ENCODE results near the gene SYNE1. TPM values are rescaled to one million over a fixed set of nuclear protein-coding genes. Genes with fewer than 3 reads are reported as not detected.

The SYNE1 gene
- polyA plus RNA-seq, 2 of the 4 experiments (the other 2 are of a cell fraction) = 10.5 to 28.5 TPM

DNA sequence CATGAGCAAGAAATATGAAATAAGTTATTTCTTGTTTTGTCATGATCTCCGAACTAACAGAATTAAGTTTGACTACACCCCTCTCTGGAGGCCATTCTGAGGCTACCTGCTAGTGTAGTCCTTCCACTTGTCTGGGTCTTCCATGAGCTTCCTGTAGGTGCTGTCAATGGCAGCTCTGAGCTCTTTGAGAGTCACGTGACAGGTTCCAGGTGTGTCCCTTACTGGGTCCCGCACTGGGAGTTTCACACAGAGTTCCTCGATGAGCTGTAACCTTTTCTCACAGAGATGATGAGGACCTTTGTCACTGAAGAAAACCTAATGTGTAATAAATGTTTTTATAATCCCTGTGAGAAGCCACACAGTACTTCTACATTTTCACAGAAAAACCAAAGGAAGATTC is 186.6 kb downstream of the SYNE1 start:
- no peak overlapping the region for H3K4me3 ChIP-seq
- H3K4me2 ChIP-seq = no peak overlapping the region
- no peaks in the 10 kb centered on the region for H3K9me3 ChIP-seq
- no peak for TF ChIP-seq CBX8 (IDR thresholded peaks at IDR 0.05)
- no peak for TF ChIP-seq HOXB5 (CRISPR knock-in tag; IDR thresholded peaks at IDR 0.05)
- no peak for TF ChIP-seq FOSL2 (IDR thresholded peaks at IDR 0.05)
- TF ChIP-seq FOSL2 (CRISPR knock-in tag; IDR thresholded peaks at IDR 0.05) = no peak
- TF ChIP-seq, protein P1, sequence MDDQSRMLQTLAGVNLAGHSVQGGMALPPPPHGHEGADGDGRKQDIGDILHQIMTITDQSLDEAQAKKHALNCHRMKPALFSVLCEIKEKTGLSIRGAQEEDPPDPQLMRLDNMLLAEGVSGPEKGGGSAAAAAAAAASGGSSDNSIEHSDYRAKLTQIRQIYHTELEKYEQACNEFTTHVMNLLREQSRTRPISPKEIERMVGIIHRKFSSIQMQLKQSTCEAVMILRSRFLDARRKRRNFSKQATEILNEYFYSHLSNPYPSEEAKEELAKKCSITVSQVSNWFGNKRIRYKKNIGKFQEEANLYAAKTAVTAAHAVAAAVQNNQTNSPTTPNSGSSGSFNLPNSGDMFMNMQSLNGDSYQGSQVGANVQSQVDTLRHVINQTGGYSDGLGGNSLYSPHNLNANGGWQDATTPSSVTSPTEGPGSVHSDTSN (IDR thresholded peaks at IDR 0.05) = no peak
- no peak for TF ChIP-seq ESRRA (IDR thresholded peaks at IDR 0.05; ENCODE audit: borderline replicate concordance, low read length)
- TF ChIP-seq, protein P2, sequence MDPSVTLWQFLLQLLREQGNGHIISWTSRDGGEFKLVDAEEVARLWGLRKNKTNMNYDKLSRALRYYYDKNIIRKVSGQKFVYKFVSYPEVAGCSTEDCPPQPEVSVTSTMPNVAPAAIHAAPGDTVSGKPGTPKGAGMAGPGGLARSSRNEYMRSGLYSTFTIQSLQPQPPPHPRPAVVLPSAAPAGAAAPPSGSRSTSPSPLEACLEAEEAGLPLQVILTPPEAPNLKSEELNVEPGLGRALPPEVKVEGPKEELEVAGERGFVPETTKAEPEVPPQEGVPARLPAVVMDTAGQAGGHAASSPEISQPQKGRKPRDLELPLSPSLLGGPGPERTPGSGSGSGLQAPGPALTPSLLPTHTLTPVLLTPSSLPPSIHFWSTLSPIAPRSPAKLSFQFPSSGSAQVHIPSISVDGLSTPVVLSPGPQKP (IDR thresholded peaks at IDR 0.05; ENCODE audit: low read depth, low read length) = no peak
- TF ChIP-seq, protein P3, sequence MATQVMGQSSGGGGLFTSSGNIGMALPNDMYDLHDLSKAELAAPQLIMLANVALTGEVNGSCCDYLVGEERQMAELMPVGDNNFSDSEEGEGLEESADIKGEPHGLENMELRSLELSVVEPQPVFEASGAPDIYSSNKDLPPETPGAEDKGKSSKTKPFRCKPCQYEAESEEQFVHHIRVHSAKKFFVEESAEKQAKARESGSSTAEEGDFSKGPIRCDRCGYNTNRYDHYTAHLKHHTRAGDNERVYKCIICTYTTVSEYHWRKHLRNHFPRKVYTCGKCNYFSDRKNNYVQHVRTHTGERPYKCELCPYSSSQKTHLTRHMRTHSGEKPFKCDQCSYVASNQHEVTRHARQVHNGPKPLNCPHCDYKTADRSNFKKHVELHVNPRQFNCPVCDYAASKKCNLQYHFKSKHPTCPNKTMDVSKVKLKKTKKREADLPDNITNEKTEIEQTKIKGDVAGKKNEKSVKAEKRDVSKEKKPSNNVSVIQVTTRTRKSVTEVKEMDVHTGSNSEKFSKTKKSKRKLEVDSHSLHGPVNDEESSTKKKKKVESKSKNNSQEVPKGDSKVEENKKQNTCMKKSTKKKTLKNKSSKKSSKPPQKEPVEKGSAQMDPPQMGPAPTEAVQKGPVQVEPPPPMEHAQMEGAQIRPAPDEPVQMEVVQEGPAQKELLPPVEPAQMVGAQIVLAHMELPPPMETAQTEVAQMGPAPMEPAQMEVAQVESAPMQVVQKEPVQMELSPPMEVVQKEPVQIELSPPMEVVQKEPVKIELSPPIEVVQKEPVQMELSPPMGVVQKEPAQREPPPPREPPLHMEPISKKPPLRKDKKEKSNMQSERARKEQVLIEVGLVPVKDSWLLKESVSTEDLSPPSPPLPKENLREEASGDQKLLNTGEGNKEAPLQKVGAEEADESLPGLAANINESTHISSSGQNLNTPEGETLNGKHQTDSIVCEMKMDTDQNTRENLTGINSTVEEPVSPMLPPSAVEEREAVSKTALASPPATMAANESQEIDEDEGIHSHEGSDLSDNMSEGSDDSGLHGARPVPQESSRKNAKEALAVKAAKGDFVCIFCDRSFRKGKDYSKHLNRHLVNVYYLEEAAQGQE (IDR thresholded peaks at IDR 0.05) = no peak
- ChIA-PET CTCF (interaction anchor here (0.5 kb wide), 1 partner anchor 16 kb away, joined by 3 read pairs; no protein-coding TSS in a partner anchor), POLR2A (no interaction called here)
- ATAC-seq = no peak
- FAIRE-seq = no peak
- H3K4me1 ChIP-seq = no peaks in the 10 kb centered on the region
- no peak for DNase-seq (ENCODE audit: low read depth in 1 of 2, low spot score in 1 of 2)
- H3K27ac ChIP-seq = no peak overlapping the region
- WGBS (ENCODE audit: missing lambda C conversion rate) = 93% methylated on average over 4 of the region's 4 CpGs

DNA sequence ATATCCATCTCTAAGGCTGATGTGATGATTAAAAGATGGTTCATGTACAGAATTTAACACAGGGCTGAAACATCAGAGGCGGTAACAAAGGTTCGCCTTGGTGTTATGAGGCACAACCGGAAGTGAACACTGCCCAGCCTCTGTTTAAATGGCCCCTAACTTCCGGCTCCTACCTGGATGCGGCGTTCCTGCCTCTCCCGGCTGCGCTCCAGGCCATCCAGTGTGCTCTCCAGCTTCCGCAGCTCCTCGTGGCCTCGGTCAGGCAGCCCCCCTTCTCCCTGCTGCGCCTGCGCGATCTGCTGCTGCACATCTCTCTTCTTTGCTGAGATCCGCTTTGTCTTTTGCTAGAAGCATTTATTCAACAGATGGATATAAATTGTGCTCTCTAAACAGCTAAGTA is 195.3 kb downstream of the SYNE1 start:
- WGBS (ENCODE audit: missing lambda C conversion rate) = 92% methylated on average over 15 of the region's 15 CpGs
- ChIA-PET POLR2A (no interaction called here), CTCF (no interaction called here)
- no peak for FAIRE-seq
- Histone ChIP-seq H3K9me3 (no peaks in the 10 kb centered on the region), H3K4me1 (no peaks in the 10 kb centered on the region), H3K4me2 (no peak overlapping the region), H3K27ac (no peak overlapping the region), H3K4me3 (no peak overlapping the region)
- no peak for DNase-seq (ENCODE audit: low read depth in 1 of 2, low spot score in 1 of 2)
- TF ChIP-seq RARB (CRISPR knock-in tag; IDR thresholded peaks at IDR 0.05) = no peak
- TF ChIP-seq RAD21 (conservative IDR thresholded peaks at IDR 0.05 in 1 of 2, IDR thresholded peaks at IDR 0.05 in 1 of 2) = no peak
- TF ChIP-seq HOXB13 (CRISPR knock-in tag; IDR thresholded peaks at IDR 0.05; ENCODE audit: low read depth) = no peak
- no peak for TF ChIP-seq CHD4 (IDR thresholded peaks at IDR 0.05; ENCODE audit: borderline replicate concordance)
- TF ChIP-seq CEBPB (IDR thresholded peaks at IDR 0.05) = no peak
- no peak for TF ChIP-seq CBX8 (IDR thresholded peaks at IDR 0.05)
- TF ChIP-seq RNF2 (IDR thresholded peaks at IDR 0.05; ENCODE audit: borderline replicate concordance, low read depth) = no peak
- TF ChIP-seq CBX2 (IDR thresholded peaks at IDR 0.05; ENCODE audit: borderline replicate concordance, low read depth) = no peak
- no peak for TF ChIP-seq GATA3 (IDR thresholded peaks at IDR 0.05; ENCODE audit: borderline replicate concordance)
- TF ChIP-seq, protein P4, sequence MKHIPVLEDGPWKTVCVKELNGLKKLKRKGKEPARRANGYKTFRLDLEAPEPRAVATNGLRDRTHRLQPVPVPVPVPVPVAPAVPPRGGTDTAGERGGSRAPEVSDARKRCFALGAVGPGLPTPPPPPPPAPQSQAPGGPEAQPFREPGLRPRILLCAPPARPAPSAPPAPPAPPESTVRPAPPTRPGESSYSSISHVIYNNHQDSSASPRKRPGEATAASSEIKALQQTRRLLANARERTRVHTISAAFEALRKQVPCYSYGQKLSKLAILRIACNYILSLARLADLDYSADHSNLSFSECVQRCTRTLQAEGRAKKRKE (CRISPR knock-in tag; IDR thresholded peaks at IDR 0.05; ENCODE audit: low read depth) = no peak
- no peak for TF ChIP-seq POLR2A (IDR thresholded peaks at IDR 0.05; ENCODE audit: low read length)
- no peak for ATAC-seq

DNA sequence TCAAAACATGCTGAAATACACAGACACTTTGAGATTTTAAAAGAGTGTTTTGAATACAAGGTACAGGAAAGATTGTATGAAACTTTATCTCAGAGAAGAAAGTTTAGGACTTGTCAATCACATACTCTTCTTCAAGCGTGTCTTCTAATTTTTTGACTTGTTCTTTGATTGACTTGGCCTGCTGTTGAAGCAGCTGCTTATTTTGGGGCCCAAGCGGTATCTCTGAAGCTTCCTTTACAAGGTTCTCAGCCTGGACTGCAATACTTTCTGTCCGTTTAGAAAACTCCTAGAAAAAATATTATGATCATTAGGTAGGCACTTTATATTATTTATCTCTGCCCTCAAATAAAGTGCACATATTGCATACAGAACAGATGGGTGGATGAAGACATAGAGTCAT is 201.3 kb downstream of the SYNE1 start:
- H3K4me1 ChIP-seq = no peaks in the 10 kb centered on the region
- no peak overlapping the region for H3K4me3 ChIP-seq
- ATAC-seq = no peak
- no peak overlapping the region for H3K4me2 ChIP-seq
- H3K9me3 ChIP-seq = no peaks in the 10 kb centered on the region
- 78% methylated on average over 3 of the region's 3 CpGs for WGBS (ENCODE audit: missing lambda C conversion rate)
- no peak for DNase-seq (ENCODE audit: low read depth in 1 of 2, low spot score in 1 of 2)
- TF ChIP-seq, protein P4 (CRISPR knock-in tag; IDR thresholded peaks at IDR 0.05; ENCODE audit: low read depth) = no peak
- TF ChIP-seq POLR2AphosphoS2 (conservative IDR thresholded peaks at IDR 0.05; ENCODE audit: low read length) (no peak), CBX2 (IDR thresholded peaks at IDR 0.05; ENCODE audit: borderline replicate concordance, low read depth) (no peak), NPAS2 (CRISPR knock-in tag; IDR thresholded peaks at IDR 0.05; ENCODE audit: borderline replicate concordance) (no peak), PHF8 (IDR thresholded peaks at IDR 0.05; ENCODE audit: borderline replicate concordance, low read depth) (no peak), TP53 (CRISPR knock-in tag; IDR thresholded peaks at IDR 0.05) (no peak), JUN (IDR thresholded peaks at IDR 0.05) (no peak), RNF2 (IDR thresholded peaks at IDR 0.05; ENCODE audit: borderline replicate concordance, low read depth) (no peak), ZC3H11A (IDR thresholded peaks at IDR 0.05) (no peak), ZNF302 (CRISPR knock-in tag; IDR thresholded peaks at IDR 0.05) (no peak)
- TF ChIP-seq, protein P2 (IDR thresholded peaks at IDR 0.05; ENCODE audit: low read depth, low read length) = no peak
- TF ChIP-seq, protein P5, sequence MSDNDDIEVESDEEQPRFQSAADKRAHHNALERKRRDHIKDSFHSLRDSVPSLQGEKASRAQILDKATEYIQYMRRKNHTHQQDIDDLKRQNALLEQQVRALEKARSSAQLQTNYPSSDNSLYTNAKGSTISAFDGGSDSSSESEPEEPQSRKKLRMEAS (IDR thresholded peaks at IDR 0.05) = no peak
- POLR2A ChIA-PET = no interaction called here
- H3K27ac ChIP-seq = no peak overlapping the region
- CTCF ChIA-PET = no interaction called here
- FAIRE-seq = no peak

Measured in A549 (cell line).